Measurements from ENCODE around the gene GPT2.

GPT2 gene

GRCh38 chr16:46897471-46897870, 13.3 kb downstream of the GPT2 start:
- no peak for DNase-seq

GRCh38 chr16:46898006-46898405, 13.8 kb downstream of the GPT2 start:
- no peak for DNase-seq

GRCh38 chr16:46899443-46900143, 15.4 kb downstream of the GPT2 start:
- DNase-seq = peak in 1 of 2 donors; percentile 3

GRCh38 chr16:46900455-46901235, 16.5 kb downstream of the GPT2 start:
- DNase-seq = no peak

- no peak for DNase-seq
These were observed 17.5 kb downstream of the GPT2 start for GRCh38 chr16:46901709-46902108.

- no peak for DNase-seq
These were observed 19.2 kb downstream of the GPT2 start for GRCh38 chr16:46903255-46903905.

- DNase-seq = no peak
These were observed 20.3 kb downstream of the GPT2 start for GRCh38 chr16:46904471-46904870.

- DNase-seq = no peak
These were observed 22.3 kb downstream of the GPT2 start for GRCh38 chr16:46906360-46907060.

- DNase-seq = no peak
These were observed 23.1 kb downstream of the GPT2 start for GRCh38 chr16:46907061-46907774.

GRCh38 chr16:46908540-46909372, 24.6 kb downstream of the GPT2 start:
- DNase-seq = peak; percentile 19 to 27

- no peak for DNase-seq
These were observed 26.9 kb downstream of the GPT2 start for GRCh38 chr16:46911038-46911437.

- DNase-seq = no peak
These were observed 27.5 kb downstream of the GPT2 start for GRCh38 chr16:46911650-46912049.

GRCh38 chr16:46914556-46915201, 30.5 kb downstream of the GPT2 start:
- no peak for DNase-seq

- DNase-seq = no peak
These were observed 31.4 kb downstream of the GPT2 start for GRCh38 chr16:46915483-46916025.

GRCh38 chr16:46916980-46917379, 32.8 kb downstream of the GPT2 start:
- DNase-seq = no peak

- no peak for DNase-seq
These were observed 34.2 kb downstream of the GPT2 start for GRCh38 chr16:46918400-46918799.

- no peak for DNase-seq
These were observed 35.0 kb downstream of the GPT2 start for GRCh38 chr16:46918905-46919792.

GRCh38 chr16:46920402-46921068, 36.4 kb downstream of the GPT2 start:
- no peak for DNase-seq

- no peak for DNase-seq
These were observed 38.1 kb downstream of the GPT2 start for GRCh38 chr16:46922239-46922638.
